A549 treated with AZD9567 at 1 μM for 4 hours (cell line): ENCODE results near the gene CCDC51. TPM values are rescaled to one million over a fixed set of nuclear protein-coding genes. Genes with fewer than 3 reads are reported as not detected.

Experiments used
- total RNA-seq: library from RNA; stranded (reverse); fragments of 200-300 nt; extraction: Qiagen RNA extraction; gene quantifications from 5 replicates; pipeline ENCODE4 v1.2.3, GENCODE V29; 2022; ENCODE audit not compliant: insufficient read depth

The CCDC51 gene, protein sequence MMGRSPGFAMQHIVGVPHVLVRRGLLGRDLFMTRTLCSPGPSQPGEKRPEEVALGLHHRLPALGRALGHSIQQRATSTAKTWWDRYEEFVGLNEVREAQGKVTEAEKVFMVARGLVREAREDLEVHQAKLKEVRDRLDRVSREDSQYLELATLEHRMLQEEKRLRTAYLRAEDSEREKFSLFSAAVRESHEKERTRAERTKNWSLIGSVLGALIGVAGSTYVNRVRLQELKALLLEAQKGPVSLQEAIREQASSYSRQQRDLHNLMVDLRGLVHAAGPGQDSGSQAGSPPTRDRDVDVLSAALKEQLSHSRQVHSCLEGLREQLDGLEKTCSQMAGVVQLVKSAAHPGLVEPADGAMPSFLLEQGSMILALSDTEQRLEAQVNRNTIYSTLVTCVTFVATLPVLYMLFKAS
- 24.0 to 33.2 TPM (median 26.9 TPM) in 5 replicates for total RNA-seq

DNA sequence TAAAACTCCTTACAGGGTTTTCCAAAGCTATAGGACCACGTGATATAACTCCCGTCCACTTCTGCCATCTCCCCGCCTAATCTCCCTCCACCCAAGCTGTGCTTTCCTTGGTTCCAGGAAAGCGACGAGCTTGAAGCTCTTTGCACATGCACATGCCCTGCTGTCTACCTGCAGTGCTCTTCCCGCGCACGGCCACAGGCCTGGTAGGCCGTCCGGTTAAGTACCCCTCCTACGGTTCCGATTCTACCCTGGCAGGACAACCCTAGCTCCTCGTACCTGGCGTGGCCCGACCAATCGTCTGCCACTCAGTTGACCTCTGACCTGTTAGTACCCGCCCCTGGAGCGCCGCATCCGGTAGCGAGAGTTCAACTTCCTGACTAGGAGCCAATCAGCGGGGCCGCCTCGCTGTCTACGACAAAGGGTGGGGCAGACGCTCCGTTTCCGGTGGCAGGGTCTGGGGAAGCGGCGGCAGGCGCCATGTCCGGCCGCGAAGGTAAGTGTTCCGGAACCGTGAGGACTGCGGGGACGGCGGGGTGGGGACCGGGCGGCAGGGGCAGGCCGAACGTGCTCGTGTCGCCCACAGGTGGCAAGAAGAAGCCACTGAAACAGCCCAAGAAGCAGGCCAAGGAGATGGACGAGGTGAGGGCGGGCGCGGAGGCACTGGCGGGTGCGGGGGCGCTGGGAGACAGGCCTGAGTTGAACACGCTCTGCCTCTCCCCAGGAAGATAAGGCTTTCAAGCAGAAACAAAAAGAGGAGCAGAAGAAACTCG, at the start of gene CCDC51, which contains the start of gene TMA7:
TSS of gene CCDC51 (minus strand) at position 300 of the 770 bp plus-strand sequence. CDS start 4,991 bp downstream, outside the sequence.
TSS of gene TMA7 (plus strand) at position 438 of the 770 bp plus-strand sequence. CDS start at position 478, 40 bp downstream.

DNA sequence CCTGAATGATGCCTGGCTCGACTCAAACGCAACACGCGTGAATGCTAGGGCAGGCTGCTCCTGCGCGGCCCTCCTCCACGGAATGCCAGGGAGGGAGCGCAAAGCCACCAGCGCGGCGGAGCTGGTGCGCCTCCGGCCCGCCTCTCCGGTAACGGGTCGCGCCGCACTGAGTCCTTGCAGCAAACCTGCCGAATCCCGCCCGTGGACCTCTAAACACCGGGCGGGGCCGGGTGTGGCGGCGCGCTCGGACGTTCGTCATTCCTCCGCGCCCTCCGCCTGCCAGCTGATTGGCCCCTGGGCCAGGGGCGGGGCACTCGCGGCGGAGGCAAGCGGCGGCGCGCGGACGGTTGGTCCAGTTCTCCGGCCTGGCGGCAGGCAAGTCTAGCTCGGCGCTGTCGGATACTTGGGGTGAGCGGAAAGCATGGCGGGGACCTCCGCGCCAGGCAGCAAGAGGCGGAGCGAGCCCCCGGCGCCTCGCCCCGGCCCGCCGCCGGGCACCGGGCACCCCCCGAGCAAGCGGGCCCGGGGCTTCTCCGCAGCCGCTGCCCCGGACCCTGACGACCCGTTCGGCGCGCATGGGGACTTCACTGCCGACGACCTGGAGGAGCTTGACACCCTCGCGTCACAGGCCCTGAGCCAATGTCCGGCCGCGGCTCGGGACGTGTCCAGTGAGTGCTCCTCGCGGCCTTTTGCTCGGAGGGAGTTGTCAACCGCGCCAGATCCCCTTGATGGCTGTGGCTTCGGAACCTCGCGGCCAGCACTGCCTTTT, 6.7 kb upstream of the CCDC51 start, which contains the start of gene ATRIP:
TSS of gene ATRIP (plus strand) at position 313 of the 769 bp plus-strand sequence. CDS start at position 422, 109 bp downstream.

DNA sequence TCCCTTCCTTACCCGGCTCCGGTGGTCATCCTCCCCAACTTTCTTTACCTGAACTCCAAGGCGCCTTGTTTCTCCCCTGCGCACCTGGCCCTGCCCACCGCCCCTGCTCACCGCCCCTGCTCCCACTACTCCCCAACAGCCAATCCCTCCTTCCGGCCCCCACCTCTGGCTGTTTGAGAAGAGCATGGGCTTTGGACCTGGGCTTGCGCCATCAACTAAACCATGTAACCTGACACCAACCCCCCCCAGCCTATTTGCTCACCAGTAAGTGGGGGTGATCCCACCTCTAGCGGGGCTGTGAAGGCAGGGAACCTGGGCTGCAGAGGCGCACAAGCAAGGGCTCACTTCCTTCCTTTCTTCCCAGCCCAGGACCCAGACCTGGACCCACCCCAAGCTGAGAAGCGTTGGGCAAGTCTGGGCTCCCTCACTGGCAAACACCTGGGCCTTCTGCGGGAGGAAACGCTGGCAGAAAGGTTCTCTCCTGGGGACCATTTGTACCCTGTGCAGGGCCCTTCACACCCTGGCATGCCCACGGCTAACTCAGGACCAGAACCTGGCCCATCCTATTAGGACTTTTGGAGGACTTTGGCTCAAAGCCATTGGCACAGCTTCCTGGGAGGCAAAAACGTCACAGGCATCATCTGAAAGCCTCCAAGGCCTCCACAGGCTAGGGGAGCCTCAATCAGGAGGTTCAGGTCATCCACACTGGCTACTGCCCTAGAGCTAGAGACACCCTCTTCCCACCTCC, 9.8 kb downstream of the CCDC51 start, which contains the start of gene PLXNB1:
TSS of gene PLXNB1 (minus strand) at position 127 of the 748 bp plus-strand sequence. CDS start 5,475 bp downstream, outside the sequence.

Other genes with a start within 250 kb of the CCDC51 start
- gene CAMP, start 216.6 kb downstream of the CCDC51 start, total RNA-seq = 0.15 TPM in 1 of 5 replicates, not detected in the others
- 2.5 to 7.7 TPM (median 2.7 TPM) in 5 replicates for gene ZNF589, start 199.0 kb downstream of the CCDC51 start, total RNA-seq
- gene NME6, start 138.8 kb downstream of the CCDC51 start, total RNA-seq = 18.5 to 21.9 TPM (median 19.8 TPM) in 5 replicates
- gene SPINK8, start 106.5 kb downstream of the CCDC51 start, total RNA-seq = not detected in 5 replicates
- gene FBXW12, start 67.9 kb downstream of the CCDC51 start, total RNA-seq = not detected in 5 replicates
- 13.6 to 22.0 TPM (median 16.2 TPM) in 5 replicates for gene PLXNB1, start 10.0 kb downstream of the CCDC51 start, total RNA-seq
- gene TMA7, start 138 bp upstream of the CCDC51 start, total RNA-seq = 283 to 301 TPM (median 288 TPM) in 5 replicates
- 10.4 to 11.7 TPM (median 10.9 TPM) in 5 replicates for gene ATRIP, start 6.6 kb upstream of the CCDC51 start, total RNA-seq
- gene SHISA5, start 64.1 kb upstream of the CCDC51 start, total RNA-seq = 104 to 129 TPM (median 116 TPM) in 5 replicates
- 9.4 to 15.1 TPM (median 12.8 TPM) in 5 replicates for gene PFKFB4, start 116.7 kb upstream of the CCDC51 start, total RNA-seq
- 5.2 to 10.0 TPM (median 9.6 TPM) in 5 replicates for gene UCN2, start 123.7 kb upstream of the CCDC51 start, total RNA-seq
- 78.4 to 198 TPM (median 177 TPM) in 5 replicates for gene COL7A1, start 155.2 kb upstream of the CCDC51 start, total RNA-seq
- 169 to 205 TPM (median 174 TPM) in 5 replicates for gene UQCRC1, start 169.5 kb upstream of the CCDC51 start, total RNA-seq
- 0.23 TPM in 1 of 5 replicates, not detected in the others for gene TMEM89, start 181.7 kb upstream of the CCDC51 start, total RNA-seq
- gene SLC26A6, start 195.3 kb upstream of the CCDC51 start, total RNA-seq = 8.4 to 23.6 TPM (median 18.4 TPM) in 5 replicates
- 2.9 to 4.8 TPM (median 4.2 TPM) in 5 replicates for gene CELSR3, start 222.8 kb upstream of the CCDC51 start, total RNA-seq
- 9.9 to 13.6 TPM (median 11.5 TPM) in 5 replicates for gene NCKIPSD, start 245.8 kb upstream of the CCDC51 start, total RNA-seq